ENCODE data around the gene CRYBG3.

DNA sequence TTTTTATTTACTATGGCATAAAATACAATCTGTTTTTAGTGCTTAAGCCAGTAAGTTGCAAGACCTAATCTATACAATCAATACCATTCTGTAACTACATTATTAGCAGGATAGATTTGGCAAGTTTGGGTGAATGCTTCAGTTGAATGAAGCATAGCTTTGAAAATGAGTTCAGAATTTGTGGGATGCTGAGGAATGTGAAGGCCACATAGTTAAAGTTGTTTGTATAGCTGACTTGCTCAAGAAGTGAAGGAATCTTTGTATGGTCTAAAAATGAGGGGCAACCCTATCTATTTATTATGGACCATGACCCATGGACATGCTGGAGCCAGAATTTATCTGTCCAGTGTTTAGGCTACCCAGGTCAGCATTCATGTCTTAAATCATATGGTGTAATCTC lies 58.5 kb downstream of the CRYBG3 start:
- TF ChIP-seq CTCF (IDR thresholded peaks at IDR 0.05): no peak
- no peak for TF ChIP-seq POLR2A (IDR thresholded peaks at IDR 0.05)
